Endothelial cell of hepatic sinusoid (primary cell): Measurements from ENCODE around the gene SMG6.
"Not testable (repeated sequence)": the region's sequence is repeated elsewhere in the genome, so short reads cannot be mapped to it uniquely, and the experiment has no call there.

Experiments
- in situ Hi-C: cut with HindIII; loops from 2 replicates; pipeline ENCODE4 v1.10.0; 2017; ENCODE audit warnings: low sequenced_read_pairs

Gene SMG6

DNA sequence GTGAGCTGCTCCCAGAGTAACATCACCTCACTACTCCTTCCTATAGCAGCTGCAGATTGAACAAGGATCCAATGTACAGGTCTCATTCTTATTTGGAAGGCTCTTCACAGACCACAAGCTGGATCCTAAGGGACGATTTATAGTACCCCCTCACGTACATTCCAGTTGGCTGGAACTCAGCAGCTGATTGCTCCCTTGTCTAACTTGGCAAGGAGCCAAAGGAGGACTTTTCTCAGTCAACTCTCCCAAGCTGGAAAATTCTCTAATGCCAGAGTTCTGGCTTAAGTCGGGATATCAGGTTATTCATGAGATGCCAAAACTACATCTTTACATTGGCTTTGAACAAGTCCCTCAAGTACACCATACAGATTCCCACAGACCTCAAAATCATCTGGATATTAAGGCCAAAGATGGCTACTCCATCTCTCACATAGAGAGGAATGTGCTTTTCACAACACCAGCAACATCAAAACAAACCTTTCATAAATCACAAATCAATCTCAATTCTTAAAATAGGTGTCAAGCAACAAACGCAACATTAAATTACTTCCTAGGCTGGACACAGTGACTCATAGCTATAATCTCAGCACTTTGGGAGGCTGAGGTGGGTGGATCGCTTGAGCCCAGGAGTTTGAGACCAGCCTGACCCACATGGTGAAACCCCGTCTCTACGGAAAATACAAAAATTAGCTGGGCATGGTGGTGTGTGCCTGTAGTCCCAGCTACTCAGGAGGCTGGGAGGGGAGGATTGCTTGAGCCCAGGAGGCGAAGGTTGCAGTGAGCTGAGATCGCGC lies 39.3 kb downstream of the SMG6 start:
- in situ Hi-C loops, result loop anchor here (10.0 kb wide), 1 partner anchor 199 kb away; no protein-coding TSS in a partner anchor

DNA sequence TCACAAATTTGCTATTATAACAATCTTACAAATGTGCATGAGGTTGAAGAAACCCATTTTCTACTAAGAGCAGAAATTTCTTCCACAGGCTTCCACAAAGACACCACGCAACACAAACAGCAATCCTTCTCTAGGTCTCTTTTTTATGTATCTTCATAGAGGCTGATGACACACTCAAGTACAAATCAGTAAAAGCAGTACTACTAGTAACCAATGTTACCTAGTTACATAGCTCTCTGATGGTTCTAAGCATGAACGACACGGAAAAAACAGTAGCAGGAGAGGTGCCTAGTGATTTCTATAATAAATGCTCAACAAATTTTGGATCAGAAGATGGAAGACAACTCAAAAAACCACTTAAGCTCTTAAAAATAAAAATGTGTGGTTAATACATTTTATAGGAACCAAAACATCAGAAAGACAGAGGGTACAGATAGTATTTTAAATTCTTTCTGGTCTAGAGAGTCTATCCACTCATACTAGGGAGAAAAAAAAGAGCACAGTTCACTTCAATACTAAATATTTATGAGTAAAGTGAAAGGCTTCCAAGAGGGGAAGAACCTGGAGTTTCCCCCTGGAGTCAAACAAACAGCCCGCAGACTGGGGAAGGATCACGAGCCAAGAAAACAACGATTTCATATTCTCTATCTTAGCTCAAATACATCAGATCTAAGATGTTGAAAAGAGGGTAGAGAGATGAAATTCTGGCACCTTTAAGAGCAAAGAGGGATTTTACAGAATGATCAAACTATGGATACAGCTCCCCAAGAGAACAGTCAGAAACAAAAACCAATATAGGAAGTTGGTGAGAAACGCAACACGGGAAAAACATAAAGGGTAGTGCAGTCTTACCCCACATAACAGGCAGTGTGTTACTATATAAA lies 40.2 kb downstream of the SMG6 start:
- in situ Hi-C loops, result loop anchor here (10.0 kb wide), 1 partner anchor 199 kb away; no protein-coding TSS in a partner anchor

DNA sequence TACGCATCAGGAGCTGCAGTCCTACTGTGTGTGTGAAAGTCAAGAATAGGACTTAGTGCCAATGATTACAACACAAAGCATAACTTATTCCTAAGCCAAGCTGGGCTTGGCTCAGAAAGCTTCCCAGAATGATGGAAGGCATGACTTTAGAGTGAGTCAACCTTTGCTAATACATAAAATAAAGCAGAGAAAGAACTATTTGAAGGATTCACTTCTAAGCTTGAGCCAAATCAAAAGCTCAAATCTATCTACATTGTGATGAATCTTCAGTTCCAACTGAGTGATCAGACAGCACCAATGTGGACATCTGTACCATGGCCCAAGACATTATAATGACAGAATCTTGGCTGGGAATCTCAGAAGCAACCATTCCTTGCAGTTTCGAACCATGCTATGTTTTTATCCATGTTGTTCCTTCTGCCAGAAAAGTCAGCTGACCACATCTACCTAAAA lies 41.4 kb downstream of the SMG6 start:
- in situ Hi-C loops, result loop anchor here (10.0 kb wide), 1 partner anchor 197 kb away; no protein-coding TSS in a partner anchor

DNA sequence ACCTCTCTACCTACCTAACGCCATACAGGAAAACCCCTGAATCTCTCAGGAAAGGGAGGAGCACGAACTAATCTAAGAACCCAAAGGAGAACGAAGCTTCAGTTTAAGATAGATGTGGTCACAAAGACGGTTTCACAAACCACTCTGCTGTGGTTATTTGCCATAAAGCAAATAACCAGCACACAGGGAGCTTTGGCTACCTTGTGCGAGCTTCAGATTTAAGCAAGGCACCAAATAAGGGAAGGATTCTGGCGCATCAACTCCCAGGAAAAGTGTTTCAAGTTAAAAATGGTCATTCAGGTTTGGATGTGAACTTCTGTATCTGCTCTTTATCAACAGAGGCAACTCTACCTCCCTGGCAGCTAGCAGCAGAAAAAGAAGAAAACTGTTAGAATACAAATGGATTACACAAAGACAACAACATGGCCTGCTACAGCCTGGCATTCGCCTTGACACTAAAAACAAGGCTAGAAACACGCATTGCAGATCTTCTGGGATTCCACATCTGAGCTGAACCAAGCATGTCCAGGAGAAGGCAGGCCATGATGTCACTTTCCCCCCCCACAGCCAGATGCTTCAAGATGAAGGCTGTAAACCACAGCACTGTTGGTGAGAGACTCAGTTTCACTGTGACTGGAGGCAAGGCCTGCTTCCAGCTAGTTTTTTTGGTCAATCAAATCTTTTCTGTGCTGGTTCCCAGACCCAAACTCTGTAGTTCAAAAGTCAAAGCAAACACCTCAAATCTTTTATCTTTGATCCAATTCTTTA lies 43.6 kb downstream of the SMG6 start:
- in situ Hi-C loops, result loop anchor here (10.0 kb wide), 1 partner anchor 195 kb away; no protein-coding TSS in a partner anchor

DNA sequence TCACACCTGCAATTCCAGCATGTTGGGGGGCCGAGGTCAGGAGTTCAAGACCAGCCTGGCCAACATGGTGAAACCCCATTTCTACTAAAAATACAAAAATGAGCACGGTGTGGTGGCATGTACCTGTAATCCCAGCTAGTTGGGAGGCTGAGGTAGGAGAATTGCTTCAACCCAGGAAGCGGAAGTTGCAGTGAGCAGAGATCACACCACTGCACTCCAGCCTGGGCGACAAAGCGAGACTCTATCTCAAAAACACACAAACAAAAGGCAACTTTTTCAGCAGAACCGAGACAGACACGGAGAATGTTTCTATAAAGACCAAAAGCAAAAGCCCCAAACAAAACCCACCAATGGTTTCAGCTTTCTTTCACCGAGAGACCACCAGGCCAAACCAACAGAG lies 44.8 kb downstream of the SMG6 start:
- in situ Hi-C loops, result not testable (repeated sequence)

DNA sequence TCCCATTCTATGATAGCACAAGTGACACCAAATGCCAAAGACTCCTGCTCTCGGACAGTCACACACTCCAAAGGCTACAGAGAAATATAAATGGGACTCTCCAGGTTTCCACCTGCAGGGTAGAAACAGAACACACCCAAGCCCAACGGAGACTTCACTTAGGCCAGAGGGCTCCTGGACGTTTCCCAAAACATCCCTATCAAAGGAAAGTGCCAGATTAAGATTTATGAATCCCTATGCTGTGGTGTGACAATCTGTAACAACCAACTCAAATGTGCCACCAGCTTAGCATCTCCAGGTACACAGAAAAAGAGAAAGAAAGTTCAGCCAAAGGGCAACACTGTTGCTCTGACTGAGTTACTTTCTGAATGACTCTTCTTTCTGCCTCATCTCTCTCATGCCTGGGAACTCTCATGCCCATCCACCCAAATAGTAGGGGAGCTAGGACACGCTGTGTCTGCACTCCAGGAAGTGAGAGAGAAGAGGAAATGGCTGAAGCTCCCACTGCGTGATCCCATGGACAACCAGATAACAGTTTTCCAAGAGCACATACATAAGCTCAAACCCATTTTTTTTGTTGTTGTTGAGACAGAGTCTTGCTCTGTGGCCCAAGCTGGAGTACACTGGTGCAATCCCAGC lies 49.7 kb downstream of the SMG6 start:
- in situ Hi-C loops, result no loop called here

DNA sequence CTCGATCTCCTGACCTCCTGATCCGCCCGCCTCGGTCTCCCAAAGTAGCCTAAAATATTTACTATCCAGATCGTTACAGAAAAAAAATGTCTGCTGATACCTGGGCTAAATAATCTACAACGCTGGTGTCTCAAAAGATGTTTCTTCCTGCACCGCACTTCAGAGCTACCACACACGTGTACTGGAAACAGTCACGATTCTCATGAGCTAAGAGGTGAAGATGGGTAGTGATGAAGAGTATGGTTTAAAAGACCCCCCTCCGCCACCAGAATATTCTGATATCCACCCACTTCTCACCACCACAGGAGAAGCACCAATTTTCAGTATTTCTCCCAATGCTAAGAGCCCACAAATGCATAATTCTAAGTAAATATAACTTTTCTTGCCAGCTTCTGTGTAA lies 50.2 kb downstream of the SMG6 start:
- in situ Hi-C loops, result no loop called here

DNA sequence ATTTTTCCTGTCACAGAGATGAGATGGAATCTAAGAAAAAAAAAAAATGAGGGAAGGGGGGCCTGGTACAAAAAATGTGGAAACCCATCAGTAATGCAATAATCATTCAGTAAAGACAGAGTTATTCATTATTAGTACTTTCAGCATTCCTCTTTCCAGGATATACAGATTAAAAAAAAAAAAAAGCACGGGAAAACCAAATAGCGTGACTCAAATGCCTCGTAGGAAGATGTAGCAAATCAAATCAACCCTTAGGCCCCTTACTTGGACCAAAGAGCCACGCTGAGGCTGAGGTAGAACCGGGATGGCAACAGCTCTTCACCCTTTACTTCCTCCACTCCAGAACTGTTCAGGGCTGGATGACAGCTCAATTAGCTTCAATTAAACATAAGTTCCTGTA lies 52.5 kb downstream of the SMG6 start:
- in situ Hi-C loops, result no loop called here

DNA sequence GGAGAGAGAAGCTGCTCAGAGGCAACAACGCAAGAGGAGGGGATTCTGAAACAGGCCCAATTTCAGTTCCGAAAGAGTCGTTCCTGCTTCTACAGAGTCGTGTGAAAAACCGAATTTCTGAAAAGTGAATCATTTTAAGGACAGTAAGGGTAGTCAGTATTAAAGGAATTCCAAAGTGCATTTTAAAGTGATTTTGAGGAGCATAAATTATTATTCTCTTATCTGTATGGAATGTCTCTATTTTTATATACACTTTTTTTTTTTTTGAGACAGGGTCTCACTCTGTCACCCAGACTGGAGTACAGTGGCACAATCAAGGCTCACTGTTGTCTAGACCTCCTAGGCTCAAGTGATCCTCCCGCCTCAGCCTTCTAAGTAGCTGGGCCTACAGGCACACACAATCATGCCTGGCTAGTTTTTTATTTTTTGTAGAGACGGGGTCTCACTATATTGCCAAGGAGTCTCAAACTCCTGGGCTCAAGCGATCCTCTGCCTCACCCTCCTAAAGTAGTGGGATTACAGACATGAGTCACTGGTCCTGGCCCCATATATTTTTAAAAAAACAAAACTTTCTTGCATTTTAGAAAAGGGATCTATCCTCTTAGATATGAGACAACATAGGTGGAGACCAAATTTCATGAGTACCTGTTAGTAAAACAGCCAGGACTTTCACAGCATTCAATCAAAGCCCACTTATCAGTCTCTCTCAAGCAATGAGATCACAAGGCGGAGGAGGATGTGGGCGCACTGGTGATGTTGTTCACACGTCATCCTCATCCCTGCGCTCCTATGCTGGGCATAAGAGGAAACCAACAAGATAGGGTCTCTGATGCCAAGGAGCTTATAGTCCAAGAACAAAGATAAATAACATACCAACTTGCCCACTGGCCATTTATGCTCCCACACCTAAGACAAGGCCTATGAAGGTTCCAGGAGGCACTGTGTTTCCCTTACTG lies 53.2 kb downstream of the SMG6 start:
- in situ Hi-C loops, result no loop called here

DNA sequence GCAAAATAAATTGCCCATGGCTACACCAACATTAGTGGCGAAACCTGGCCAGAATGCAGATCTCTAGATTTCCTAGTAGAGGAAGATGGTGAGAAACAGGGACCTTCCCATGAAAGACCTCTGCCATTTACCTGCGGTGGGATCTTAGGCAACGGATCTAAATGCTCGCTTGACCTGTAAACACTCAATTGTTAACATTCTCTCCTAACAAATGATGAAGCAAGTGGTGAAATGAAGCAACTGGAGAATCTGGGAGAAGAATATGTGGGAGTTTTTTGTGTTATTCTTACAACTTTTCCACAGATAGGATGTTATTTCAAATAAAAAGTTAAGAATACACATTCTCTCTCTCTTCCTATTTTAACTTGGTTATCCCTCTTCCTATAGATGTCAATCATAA lies 56.6 kb downstream of the SMG6 start:
- in situ Hi-C loops, result no loop called here

DNA sequence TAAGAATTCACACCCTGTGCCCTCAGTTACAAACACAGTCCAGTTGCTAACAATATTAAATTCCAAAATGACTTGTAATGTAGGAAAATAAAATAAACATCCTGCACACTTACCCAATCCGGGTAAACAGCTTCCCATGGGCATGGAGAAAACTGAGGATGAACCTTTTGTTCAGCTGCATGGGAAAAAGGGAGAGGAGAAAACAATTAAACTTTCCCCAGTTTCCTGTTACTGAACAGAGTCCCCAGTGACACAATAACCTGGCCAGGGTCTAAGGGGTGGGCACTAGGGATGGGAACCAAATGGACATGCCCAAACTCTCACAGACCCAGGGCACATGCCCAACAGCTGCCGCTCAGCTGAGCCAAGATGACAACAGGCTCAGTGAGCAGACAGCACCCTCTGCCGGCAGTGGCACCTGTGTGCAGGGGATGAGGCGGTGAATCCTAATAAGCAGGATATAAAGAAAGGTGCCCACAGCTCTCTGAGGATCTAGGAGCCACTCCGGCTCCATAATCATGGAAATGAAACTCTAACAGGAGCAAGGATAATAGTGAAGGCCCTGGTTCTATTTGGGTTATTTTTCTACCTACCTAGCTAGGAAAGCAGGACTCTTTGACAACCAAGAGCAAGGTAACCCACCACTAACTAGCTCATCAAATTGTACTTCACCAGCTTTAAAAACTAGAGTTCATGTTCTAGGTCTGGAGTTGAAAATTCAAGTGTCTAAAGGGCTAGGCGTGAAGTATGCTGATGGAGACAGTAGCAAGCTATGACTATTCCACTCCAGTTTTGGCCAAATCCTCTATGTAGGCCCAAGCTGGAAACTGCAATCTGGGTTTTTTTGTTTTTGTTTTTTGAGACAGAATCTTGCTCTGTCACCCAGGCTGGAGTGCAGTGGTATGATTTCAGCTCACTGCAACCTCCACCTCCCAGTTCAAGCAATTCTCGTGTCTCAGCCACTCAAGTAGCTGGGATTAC lies 58.8 kb downstream of the SMG6 start:
- in situ Hi-C loops, result no loop called here

DNA sequence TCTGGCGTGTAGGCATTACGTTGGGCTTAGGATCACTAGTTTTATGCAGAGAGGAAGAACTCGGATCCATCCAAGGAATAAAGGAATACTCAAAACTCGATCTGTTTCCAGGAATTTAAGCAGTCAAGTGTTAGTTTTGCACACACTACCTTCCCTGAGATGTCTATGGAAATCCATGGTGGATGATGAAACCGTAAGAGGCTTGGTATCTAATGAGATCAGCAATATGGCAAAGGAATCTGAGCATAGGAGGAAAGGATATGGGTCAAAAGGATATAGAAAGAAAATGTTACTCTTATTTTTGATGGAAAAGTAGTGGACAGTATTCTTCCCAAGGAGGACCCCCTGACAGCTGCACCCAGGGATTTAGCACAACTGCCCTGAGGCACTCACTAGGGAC lies 59.6 kb downstream of the SMG6 start:
- in situ Hi-C loops, result no loop called here

DNA sequence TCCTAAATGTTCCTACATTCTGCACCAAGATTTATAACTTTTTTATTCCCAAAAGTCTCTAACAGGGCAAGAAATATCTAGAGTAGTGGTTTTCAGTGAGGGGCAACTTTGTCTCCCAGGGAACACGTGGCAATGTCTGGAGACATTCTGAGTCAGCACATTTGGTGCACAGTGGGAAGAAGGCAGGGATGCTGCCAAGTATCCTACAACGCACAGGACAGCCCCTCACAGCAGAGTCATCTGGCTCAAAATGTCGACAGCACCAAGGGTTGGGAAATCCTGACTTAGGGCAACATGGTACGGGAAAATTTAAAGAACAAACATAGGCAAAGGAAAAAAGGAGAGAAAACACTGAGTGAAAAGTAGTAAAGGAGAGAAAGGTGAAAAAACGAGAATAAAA lies 61.8 kb downstream of the SMG6 start:
- in situ Hi-C loops, result no loop called here

DNA sequence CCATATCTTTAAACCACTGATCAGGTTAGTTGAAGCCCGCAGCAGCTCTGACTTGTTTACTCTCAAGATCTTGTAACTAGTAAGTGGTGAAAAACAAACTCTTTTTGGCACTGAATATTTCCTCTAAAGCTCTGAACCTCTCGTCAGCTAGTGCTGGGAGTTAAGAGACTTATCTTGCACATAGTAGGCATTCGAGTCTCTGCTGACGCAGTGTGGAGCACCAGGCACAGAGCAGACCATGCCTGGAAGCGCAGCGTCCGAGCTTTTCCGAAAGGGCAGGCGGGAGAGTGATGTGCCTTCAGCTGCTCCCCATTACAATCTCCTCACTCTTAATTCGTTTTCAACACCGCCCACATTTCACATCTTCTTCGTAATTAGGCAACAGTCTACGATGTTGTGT lies 63.0 kb downstream of the SMG6 start:
- in situ Hi-C loops, result no loop called here

DNA sequence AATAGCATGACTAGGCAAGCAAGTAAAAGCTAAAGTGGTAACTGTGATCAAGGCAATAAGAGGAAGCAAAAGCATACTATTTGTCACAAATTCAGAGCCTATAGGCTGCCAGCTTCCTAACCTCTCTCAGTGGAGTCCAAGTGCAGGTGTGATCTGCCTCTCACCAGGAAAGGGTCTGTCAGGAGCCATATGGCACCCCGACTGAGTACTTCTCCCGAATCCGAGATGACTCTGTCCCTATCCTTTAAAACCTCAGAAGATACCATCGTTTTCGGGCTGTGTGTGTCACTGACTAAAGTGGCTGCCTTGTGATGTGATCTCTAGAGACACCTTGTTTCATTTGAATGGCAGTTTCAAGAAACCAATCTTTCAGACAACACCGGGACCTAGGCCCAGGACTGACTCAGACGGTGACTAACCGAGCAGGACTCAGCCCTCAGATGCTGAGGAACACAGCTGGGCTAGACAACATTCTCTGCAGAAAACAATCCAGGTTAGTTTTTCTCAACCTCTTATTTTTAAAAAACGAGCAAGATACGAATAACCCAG lies 63.6 kb downstream of the SMG6 start:
- in situ Hi-C loops, result loop anchor here (10.0 kb wide), 1 partner anchor 155 kb away; no protein-coding TSS in a partner anchor

DNA sequence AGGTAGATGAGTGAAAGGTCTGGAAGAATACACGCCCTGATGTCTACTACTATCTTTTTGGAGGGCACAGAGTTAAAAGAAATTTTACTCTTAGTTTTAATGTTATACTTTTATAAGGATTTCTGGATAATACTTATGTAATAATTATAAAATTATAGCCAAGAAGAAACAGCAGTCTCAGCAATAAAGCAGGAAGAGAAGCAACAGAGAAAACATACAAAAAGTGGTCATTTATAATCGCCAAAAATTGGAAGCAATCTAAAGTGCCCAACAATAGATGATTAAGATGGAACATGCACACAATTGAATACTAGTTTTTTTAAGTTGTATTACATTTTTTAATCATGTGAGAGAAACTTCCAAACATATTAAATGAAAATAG lies 64.4 kb downstream of the SMG6 start:
- in situ Hi-C loops, result loop anchor here (10.0 kb wide), 1 partner anchor 154 kb away; no protein-coding TSS in a partner anchor

DNA sequence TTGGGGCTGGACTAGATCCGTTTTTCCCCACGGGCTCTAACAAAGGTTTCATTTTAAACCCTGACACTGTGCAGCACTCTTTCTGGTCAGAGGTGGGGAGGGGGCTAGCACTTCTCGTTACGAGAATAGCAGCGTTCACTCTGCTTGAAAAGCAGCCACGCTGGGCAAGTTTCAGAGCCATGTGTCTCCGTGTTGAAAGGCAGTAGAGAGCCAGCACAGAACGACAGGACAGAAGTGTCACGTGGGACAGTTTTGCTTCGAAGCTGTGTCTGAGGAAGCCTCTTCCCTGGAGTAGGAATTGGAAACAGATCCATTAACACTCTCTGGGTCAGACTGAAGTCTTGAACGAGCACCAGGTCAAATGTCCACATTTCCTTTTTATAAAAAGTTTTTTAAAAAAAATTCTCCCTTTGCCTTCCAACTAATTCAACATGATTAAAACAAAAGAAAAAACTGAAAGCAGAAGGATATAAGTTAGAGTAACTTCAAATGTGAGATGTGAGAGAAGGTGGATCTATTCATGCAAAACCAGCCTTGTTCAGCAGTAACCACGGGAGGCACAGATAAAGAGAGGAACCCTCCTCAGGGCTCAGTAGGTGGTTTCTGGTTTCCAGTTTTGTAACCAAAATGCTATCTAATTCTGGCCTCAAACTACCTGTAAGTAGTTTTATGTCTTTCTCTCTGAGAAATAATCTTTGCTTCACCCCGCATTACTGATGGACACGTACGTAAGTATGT lies 65.0 kb downstream of the SMG6 start:
- in situ Hi-C loops, result loop anchor here (10.0 kb wide), 1 partner anchor 154 kb away; no protein-coding TSS in a partner anchor
